Stimulated activated CD8-positive, alpha-beta memory T cell treated with anti-CD3 and anti-CD28 coated beads, Interleukin-15, amount 100 ng/mL, for 4 hours (primary cell): ENCODE results near the gene LIX1.
"Not testable (repeated sequence)": the region's sequence is repeated elsewhere in the genome, so short reads cannot be mapped to it uniquely, and the experiment has no call there.

ENCODE experiments used
- DNase-seq, 2 donors: peaks; one replicate each; pipeline ENCODE4 v3.0.0-alpha.2; 2020; ENCODE audit warnings: low read depth in 2 of 2

Gene LIX1

GRCh38 chr5:97142521-97143254, at the start of gene LIX1:
TSS of gene LIX1 (minus strand) at chr5:97142611. CDS start at chr5:97142576, 35 bp downstream.
- DNase-seq = no peak

- no peak for DNase-seq
Observed at GRCh38 chr5:97191893-97192292, 49.5 kb upstream of the LIX1 start.

GRCh38 chr5:97189523-97189922, 47.1 kb upstream of the LIX1 start:
- not testable (repeated sequence) for DNase-seq

- no peak for DNase-seq
Observed at GRCh38 chr5:97183930-97184213, 41.5 kb upstream of the LIX1 start.

- DNase-seq = peak; percentile 85 to 92
Observed at GRCh38 chr5:97183100-97183929, 40.9 kb upstream of the LIX1 start, which contains the start of gene RIOK2. TSS of gene RIOK2 (minus strand) at chr5:97183247. CDS start at chr5:97183191, 56 bp downstream.

- no peak for DNase-seq
Observed at GRCh38 chr5:97182571-97183099, 40.2 kb upstream of the LIX1 start.

- no peak for DNase-seq
Observed at GRCh38 chr5:97181856-97182545, 39.6 kb upstream of the LIX1 start.

- DNase-seq = not testable (repeated sequence)
Observed at GRCh38 chr5:97179457-97179856, 37.0 kb upstream of the LIX1 start.

- no peak for DNase-seq
Observed at GRCh38 chr5:97172227-97172626, 29.8 kb upstream of the LIX1 start.

- no peak for DNase-seq
Observed at GRCh38 chr5:97171703-97172102, 29.3 kb upstream of the LIX1 start.

GRCh38 chr5:97167435-97167834, 25.0 kb upstream of the LIX1 start:
- no peak for DNase-seq

- DNase-seq = no peak
Observed at GRCh38 chr5:97165726-97166125, 23.3 kb upstream of the LIX1 start.

GRCh38 chr5:97164846-97165245, 22.4 kb upstream of the LIX1 start:
- no peak for DNase-seq

GRCh38 chr5:97163790-97164285, 21.4 kb upstream of the LIX1 start:
- DNase-seq = no peak

- no peak for DNase-seq
Observed at GRCh38 chr5:97163360-97163764, 21.0 kb upstream of the LIX1 start.

GRCh38 chr5:97162045-97162444, 19.6 kb upstream of the LIX1 start:
- DNase-seq = no peak

- no peak for DNase-seq
Observed at GRCh38 chr5:97157689-97158088, 15.3 kb upstream of the LIX1 start.

- DNase-seq = no peak
Observed at GRCh38 chr5:97151370-97151769, 9.0 kb upstream of the LIX1 start.

- DNase-seq = no peak
Observed at GRCh38 chr5:97150401-97150800, 8.0 kb upstream of the LIX1 start.

GRCh38 chr5:97149709-97150108, 7.3 kb upstream of the LIX1 start:
- DNase-seq = no peak

- DNase-seq = no peak
Observed at GRCh38 chr5:97148288-97148687, 5.9 kb upstream of the LIX1 start.

- DNase-seq = no peak
Observed at GRCh38 chr5:97143704-97144103, 1.3 kb upstream of the LIX1 start.
